H1 (cell line): ENCODE results near the gene PDLIM4. TPM values are rescaled to one million over a fixed set of nuclear protein-coding genes. Genes with fewer than 3 reads are reported as not detected.

Source experiments
- CTCF ChIA-PET: fragments of 300-600 bp; sonication (Branson Sonifier 250); formaldehyde crosslinking; loops from one replicate; lab custom pipeline; 2021; ENCODE audit not compliant: partially characterized antibody; lab: Charles Lee
- POLR2A ChIA-PET: fragments of 300-600 bp; sonication (Branson Sonifier 250); formaldehyde crosslinking; loops from one replicate; lab custom pipeline; 2021; ENCODE audit warnings: inconsistent platforms; ENCODE audit not compliant: partially characterized antibody; lab: Charles Lee
- DNase-seq, 2 experiments: peaks; one replicate each; pipeline versions ENCODE4 v3.0.0 to v3.0.0-alpha.2; 2010 to 2022; ENCODE audit warnings: low spot score in 2 of 2, low read depth in 1 of 2, mixed read lengths in 1 of 2
- FAIRE-seq: peaks from 2 replicates; lab custom pipeline; 2011; peaks lifted over from hg19 to GRCh38; lab: Jason Lieb, UNC
- H2AFZ ChIP-seq: 2 replicates; pipeline ENCODE4 v1.8.1; 2012; ENCODE audit warnings: low read length, inconsistent platforms
- H2AK5ac ChIP-seq: 2 replicates; pipeline ENCODE4 v1.6.1; 2013; ENCODE audit warnings: low read depth, low read length
- H2BK120ac ChIP-seq: replicated peaks from 2 replicates; pipeline ENCODE3; 2013; ENCODE audit warnings: low read depth, low read length, inconsistent platforms
- H2BK12ac ChIP-seq: 2 replicates; pipeline ENCODE4 v1.6.1; 2013; ENCODE audit warnings: low read depth, low read length
- H2BK15ac ChIP-seq: 2 replicates; pipeline ENCODE4 v1.6.1; 2013; ENCODE audit warnings: low read length
- H2BK20ac ChIP-seq: 2 replicates; pipeline ENCODE4 v1.6.1; 2013; ENCODE audit warnings: low read length
- H2BK5ac ChIP-seq: 2 replicates; pipeline ENCODE4 v1.6.1; 2013; ENCODE audit warnings: low read depth, low read length
- H3K14ac ChIP-seq: 2 replicates; pipeline ENCODE4 v1.6.1; 2013; ENCODE audit warnings: inconsistent platforms; ENCODE audit not compliant: insufficient read length
- H3K18ac ChIP-seq: 2 replicates; pipeline ENCODE4 v1.6.1; 2013; ENCODE audit warnings: low read length; ENCODE audit errors: extremely low read depth
- H3K23ac ChIP-seq: 2 replicates; pipeline ENCODE4 v1.6.1; 2013; ENCODE audit warnings: inconsistent platforms; ENCODE audit not compliant: insufficient read length
- H3K23me2 ChIP-seq: 2 replicates; pipeline ENCODE4 v1.6.1; 2013; ENCODE audit warnings: low read depth, low read length
- H3K27ac ChIP-seq: 2 replicates; pipeline ENCODE4 v1.6.1; 2011; ENCODE audit warnings: low read depth, low read length, inconsistent platforms
- H3K27me3 ChIP-seq, 4 experiments: replicated peaks in 1 of 4; 1 replicate in 1 of 4; 2 replicates in 3 of 4; pipeline versions ENCODE4 v1.6.1 to v1.8.1; 2011 to 2013; ENCODE audit warnings: low read length in 3 of 4, mild to moderate bottlenecking in 3 of 4, inconsistent platforms in 2 of 4, mixed read lengths in 2 of 4, moderate library complexity in 1 of 4; ENCODE audit not compliant: control insufficient read depth in 3 of 4, insufficient read depth in 3 of 4; ENCODE audit errors: extremely low read depth in 1 of 4
- H3K36me3 ChIP-seq, 4 experiments: 2 replicates each; pipeline versions ENCODE4 v1.6.1 to v1.8.1; 2011 to 2013; ENCODE audit warnings: mild to moderate bottlenecking in 4 of 4, low read length in 3 of 4, moderate library complexity in 2 of 4, control low read depth in 1 of 4, inconsistent platforms in 1 of 4; ENCODE audit not compliant: insufficient read depth in 4 of 4, control insufficient read depth in 2 of 4
- H3K4ac ChIP-seq: replicated peaks from 2 replicates; pipeline ENCODE3; 2013; ENCODE audit warnings: low read length, low read depth, mixed read lengths, inconsistent platforms; ENCODE audit not compliant: insufficient read length
- H3K4me1 ChIP-seq, 4 experiments: replicated peaks in 1 of 4; 1 replicate in 1 of 4; 2 replicates in 3 of 4; pipeline versions ENCODE4 v1.6.1 to v1.8.1; 2011 to 2013; ENCODE audit warnings: low read length in 3 of 4, inconsistent platforms in 2 of 4, mixed read lengths in 1 of 4; ENCODE audit not compliant: insufficient read depth in 4 of 4, control insufficient read depth in 3 of 4
- H3K4me2 ChIP-seq, 2 experiments: 2 replicates each; pipeline versions ENCODE4 v1.6.1 to v1.8.1; 2011 to 2013; ENCODE audit warnings: low read depth in 2 of 2, low read length in 2 of 2, control low read depth in 1 of 2, inconsistent platforms in 1 of 2, mild to moderate bottlenecking in 1 of 2; ENCODE audit not compliant: insufficient read depth in 1 of 2
- H3K4me3 ChIP-seq, 4 experiments: fragments of 200-600, 300-600 bp in 1 of 4; sonication (generic), shearing (Covaris generic), sonication (Bioruptor Twin) in 1 of 4; 2 replicates each; pipeline versions ENCODE4 v1.5.1 to v1.8.1; 2011 to 2016; ENCODE audit warnings: low read length in 4 of 4, low read depth in 3 of 4, control low read depth in 2 of 4, inconsistent platforms in 2 of 4, mild to moderate bottlenecking in 2 of 4, mixed read lengths in 1 of 4, moderate library complexity in 1 of 4; ENCODE audit not compliant: insufficient read depth in 2 of 4; ENCODE audit errors: extremely low read depth in 1 of 4
- H3K56ac ChIP-seq: replicated peaks from 2 replicates; pipeline ENCODE3; 2013; ENCODE audit warnings: low read depth, mild to moderate bottlenecking, mixed read lengths, low read length, inconsistent platforms; ENCODE audit not compliant: insufficient read length
- H3K79me1 ChIP-seq: 2 replicates; pipeline ENCODE4 v1.6.1; 2013; ENCODE audit warnings: low read depth, low read length, control low read depth
- H3K79me2 ChIP-seq, 2 experiments: 2 replicates each; pipeline versions ENCODE4 v1.6.1 to v1.8.1; 2012 to 2013; ENCODE audit warnings: low read length in 2 of 2, mild to moderate bottlenecking in 2 of 2, inconsistent platforms in 1 of 2; ENCODE audit not compliant: insufficient read depth in 2 of 2, control insufficient read depth in 1 of 2
- H3K9ac ChIP-seq, 4 experiments: replicated peaks in 1 of 4; 1 replicate in 1 of 4; 2 replicates in 3 of 4; pipeline versions ENCODE4 v1.6.1 to v1.8.1; 2011 to 2013; ENCODE audit warnings: low read depth in 3 of 4, low read length in 3 of 4, control low read depth in 2 of 4, mild to moderate bottlenecking in 2 of 4, moderate library complexity in 2 of 4, inconsistent platforms in 1 of 4; ENCODE audit errors: extremely low read depth in 1 of 4
- H3K9me3 ChIP-seq, 2 experiments: 2 replicates each; pipeline versions ENCODE4 v1.6.1 to v1.8.1; 2012 to 2013; ENCODE audit warnings: mild to moderate bottlenecking in 2 of 2, moderate library complexity in 2 of 2, control low read depth in 1 of 2, inconsistent platforms in 1 of 2, low read depth in 1 of 2, low read length in 1 of 2, mixed read lengths in 1 of 2; ENCODE audit not compliant: insufficient read depth in 2 of 2
- H4K20me1 ChIP-seq, 2 experiments: replicated peaks in 1 of 2; 2 replicates each; pipeline versions ENCODE3 to v1.8.1; 2011 to 2013; ENCODE audit warnings: inconsistent platforms in 2 of 2, low read length in 2 of 2, mild to moderate bottlenecking in 1 of 2; ENCODE audit not compliant: insufficient read depth in 2 of 2, control insufficient read depth in 1 of 2
- H4K5ac ChIP-seq: 2 replicates; pipeline ENCODE4 v1.6.1; 2013; ENCODE audit warnings: low read length, low read depth, mixed read lengths, inconsistent platforms; ENCODE audit not compliant: insufficient read length
- H4K8ac ChIP-seq: 2 replicates; pipeline ENCODE4 v1.8.0; 2013; ENCODE audit warnings: mild to moderate bottlenecking, moderate library complexity, low read length, inconsistent platforms; ENCODE audit not compliant: insufficient read depth; ENCODE audit errors: extremely low read depth
- H4K91ac ChIP-seq: replicated peaks from 2 replicates; pipeline ENCODE3; 2013; ENCODE audit warnings: low read length, mixed read lengths, inconsistent platforms; ENCODE audit not compliant: insufficient read length
- CHD1 ChIP-seq: IDR thresholded peaks from 2 replicates; pipeline ENCODE4 v1.6.1; 2012; ENCODE audit warnings: low read depth, low read length, improper control_type of control experiment
- E2F6 ChIP-seq: IDR thresholded peaks from 2 replicates; pipeline ENCODE4 v1.6.1; 2012; ENCODE audit warnings: inconsistent platforms
- EZH2 ChIP-seq: fragments of 200-600 bp; sonication (generic); IDR thresholded peaks from 2 replicates; pipeline ENCODE4 v1.7.1; 2012; ENCODE audit warnings: low read depth, mild to moderate bottlenecking, moderate library complexity, low read length, inconsistent platforms; ENCODE audit not compliant: severe bottlenecking
- MAFK ChIP-seq: IDR thresholded peaks from 2 replicates; pipeline ENCODE4 v1.6.1; 2012; ENCODE audit warnings: low read depth, mild to moderate bottlenecking, improper control_type of control experiment, low read length
- ZNF274 ChIP-seq: IDR thresholded peaks from 2 replicates; pipeline ENCODE4 v1.7.0; 2012; ENCODE audit warnings: low read length, borderline replicate concordance; ENCODE audit errors: extremely low read depth
- WGBS, 2 experiments: shearing (Covaris generic) in 1 of 2; methylation state at CpG; one replicate each; pipeline versions ENCODE4 v1.1.6 to v1.1.7; 2013 to 2015; ENCODE audit warnings: low lambda C conversion rate in 2 of 2, mixed read lengths in 2 of 2, inconsistent platforms in 1 of 2, low coverage in 1 of 2, missing lambda C conversion rate in 1 of 2; ENCODE audit not compliant: insufficient replicate concordance in 2 of 2, insufficient coverage in 1 of 2, insufficient read length in 1 of 2; ENCODE audit errors: extremely low coverage in 1 of 2, missing lambda C conversion rate in 1 of 2; 5-methylcytosine and 5-hydroxymethylcytosine counted together
- polyA plus RNA-seq, 7 experiments: library from polyadenylated mRNA; depleted of rRNA in 3 of 7; stranded (reverse) in 5 of 7; unstranded in 2 of 7; fragments of >200 nt in 5 of 7; fragments of 200-250 nt in 2 of 7; gene quantifications; 1 replicate in 5 of 7; 2 replicates in 1 of 7; 4 replicates in 1 of 7; pipeline versions ENCODE4 v1.2.1 to v1.2.3, GENCODE V29; 2011 to 2013; ENCODE audit warnings: missing spikeins in 2 of 7, mixed read lengths in 2 of 7
- total RNA-seq: library from RNA; stranded (reverse); fragmentation: NEBNext Ultra II Directional; extraction: Animal tissue kit (Norgen Biotek cat#: 25700); gene quantifications from 2 replicates; pipeline ENCODE4 v1.2.1, GENCODE V29; 2021

Gene PDLIM4
- total and polyA plus RNA-seq, 2 of the 8 experiments (the other 6 are each of a cell fraction or from before 2014, with no cell fraction given), result 10.7 to 29.1 TPM

- H4K20me1 ChIP-seq, result peaks cover 0 to 1% of the 10 kb centered on the region in 2 experiments
- no peak overlapping the region for H3K18ac ChIP-seq
- H4K91ac ChIP-seq, result no peak overlapping the region
- no peak for DNase-seq
- H3K4ac ChIP-seq, result no peak overlapping the region
- H2BK15ac ChIP-seq, result no peak overlapping the region
- CTCF ChIA-PET, result interaction anchor here (1.0 to 4.3 kb wide), 15 partner anchors 9 to 220 kb away, joined by 3 to 39 read pairs (median 3); no protein-coding TSS in a partner anchor
- H2BK20ac ChIP-seq, result no peak overlapping the region
- 2% methylated on average over 11 of the region's 13 CpGs; no CpG with 5 or more reads in 1 of the 2 experiments for WGBS, 2 experiments
- H3K27me3 ChIP-seq, result peaks cover 3 to 22% (median 20%) of the 10 kb centered on the region in 4 experiments
- no peak overlapping the region for H3K14ac ChIP-seq
- H3K4me1 ChIP-seq, result peaks cover 0 to 7% (median 5%) of the 10 kb centered on the region in 4 experiments; a peak in 4 of 7 replicates
- H4K5ac ChIP-seq, result no peak overlapping the region
- FAIRE-seq, result no peak
- H3K79me2 ChIP-seq, result no peaks in the 10 kb centered on the region
- H2BK12ac ChIP-seq, result no peak overlapping the region
- peaks cover 5% of the 10 kb centered on the region for H3K23me2 ChIP-seq
- H2BK5ac ChIP-seq, result no peak overlapping the region
- 0 out of 7 replicates have a peak overlapping the region, but pooled peaks of 1 of the 4 experiments have one; percentile 5 for H3K9ac ChIP-seq
- H3K23ac ChIP-seq, result no peak overlapping the region
- H2AFZ ChIP-seq, result peak overlapping the region; percentile 63
- H3K9me3 ChIP-seq, result no peaks in the 10 kb centered on the region
- POLR2A ChIA-PET, result interaction anchor here (1.0 to 3.3 kb wide), 5 partner anchors 10 to 15 kb away, joined by 3 to 11 read pairs (median 3); no protein-coding TSS in a partner anchor
- H3K36me3 ChIP-seq, result no peaks in the 10 kb centered on the region
- H3K4me2 ChIP-seq, result peak overlapping the region; percentile 75 to 80
- TF ChIP-seq E2F6 (peak; percentile 3; the same call in 1 of the 2 replicates), EZH2 (no peak), CHD1 (no peak), ZNF274 (no peak), MAFK (no peak)
- TF ChIP-seq, all 59 proteins: peak for 1
- no peaks in the 10 kb centered on the region for H3K79me1 ChIP-seq
- H3K56ac ChIP-seq, result no peak overlapping the region
- no peak overlapping the region for H2AK5ac ChIP-seq
- peak overlapping the region; percentile 57 to 77 (median 60) for H3K4me3 ChIP-seq
- no peak overlapping the region for H3K27ac ChIP-seq
- H4K8ac ChIP-seq, result no peak overlapping the region
- H2BK120ac ChIP-seq, result no peak overlapping the region
Observed at GRCh38 chr5:132227235-132227484, 30.3 kb upstream of the PDLIM4 start.
